Heart right ventricle (tissue), 16 donors: Measurements from ENCODE around the gene ITGAE. TPM values are rescaled to one million over a fixed set of nuclear protein-coding genes. Genes with fewer than 3 reads are reported as not detected.

ENCODE experiments used
- ATAC-seq, 8 donors: fragments of 200-7000 bp; cut with Tn5 transposase; one replicate each; pipeline ENCODE4 v1.9.1; 2020; ENCODE audit warnings: mild to moderate bottlenecking in 8 of 8, moderate library complexity in 8 of 8, moderate number of reproducible peaks in 1 of 8
- DNase-seq, 2 donors: peaks; one replicate each; pipeline ENCODE4 v3.0.0-alpha.2; 2020
- H3K27ac ChIP-seq, 10 donors: fragments of 200-600 bp; sonication (generic) in 2 of 10; one replicate each; pipeline versions ENCODE4 v1.5.0 to v1.8.0; 2020 to 2022; ENCODE audit warnings: mild to moderate bottlenecking in 3 of 10
- H3K27me3 ChIP-seq, 7 donors: fragments of 200-600 bp; one replicate each; pipeline ENCODE4 v1.8.0; 2021 to 2022; ENCODE audit warnings: mild to moderate bottlenecking in 2 of 7
- H3K36me3 ChIP-seq, 9 donors: fragments of 200-600 bp; sonication (generic) in 1 of 9; one replicate each; pipeline versions ENCODE4 v1.5.0 to v1.8.0; 2020 to 2022; ENCODE audit warnings: mild to moderate bottlenecking in 2 of 9
- H3K4me1 ChIP-seq, 9 donors: fragments of 200-600 bp; sonication (generic) in 1 of 9; one replicate each; pipeline versions ENCODE4 v1.5.0 to v1.8.0; 2020 to 2022; ENCODE audit warnings: mild to moderate bottlenecking in 4 of 9
- H3K4me3 ChIP-seq, 10 donors: fragments of 200-600 bp; sonication (generic) in 2 of 10; one replicate each; pipeline versions ENCODE4 v1.5.0 to v1.8.0; 2020 to 2022; ENCODE audit warnings: mild to moderate bottlenecking in 7 of 10, moderate library complexity in 2 of 10
- H3K9me3 ChIP-seq, 11 donors: fragments of 200-600 bp in 10 of 11; sonication (generic) in 2 of 11; one replicate each; pipeline versions ENCODE4 v1.5.0 to v1.8.0; 2013 to 2022; ENCODE audit warnings: mild to moderate bottlenecking in 2 of 11, control low read depth in 1 of 11, moderate library complexity in 1 of 11
- CTCF ChIP-seq, 9 donors: fragments of 200-600 bp; sonication (generic) in 2 of 9; IDR thresholded peaks; one replicate each; pipeline versions ENCODE4 v1.5.0 to v1.8.0; 2021 to 2022; ENCODE audit warnings: antibody characterized with exemption in 9 of 9, mild to moderate bottlenecking in 5 of 9, moderate library complexity in 1 of 9
- WGBS, 2 donors: extraction: QIAGEN DNeasy Blood & Tissue Kit; methylation state at CpG; one replicate each; pipeline ENCODE4 v1.1.7; 2013; ENCODE audit warnings: inconsistent platforms in 1 of 2; 5-methylcytosine and 5-hydroxymethylcytosine counted together
- intact Hi-C, 10 donors: fragments of 100-400 bp; cut with DNase I; formaldehyde crosslinking; loops; one replicate each; pipeline versions ENCODE4 v1.11.1 to v1.14.2; 2022
- polyA plus RNA-seq, 2 donors: library from polyadenylated mRNA; stranded (reverse); fragments of 200-250 nt; gene quantifications; one replicate each; pipeline ENCODE4 v1.2.3, GENCODE V29; 2013
- total RNA-seq, 10 donors: library from RNA; stranded (reverse); fragmentation: NEBNext Ultra II Directional in 3 of 10; extraction: Animal tissue kit (Norgen Biotek cat#: 25700) in 3 of 10; gene quantifications; one replicate each; pipeline versions ENCODE4 v1.2.1 to v1.2.4, GENCODE V29; 2021 to 2023
- donor health status: Arrhythmogenic right ventricular cardiomyopathy.
- donor health status: ischemic (EF 13 %, LVEDD 7.1; RV severe dilation, severe dysfunction).
- donor health status: healthy with polysubstance abuse.
- donor health status: DM: no; HTN: yes; CAD: no.
- donor health status: DM: no; HTN: no; CAD: no.
- donor health status: ischemic (EF 25% LVEDD 6.9; RV normal size, moderate dysfunction).
- donor health status: ischemic (EF 25% LVEDD 5.7; RV mildly dilated, moderate dysfunction).
- donor health status: healthy.
- donor health status: DM: yes; HTN: yes; CAD: no.
- donor health status: Ischemic cardiomyopathy.
- donor health status: ischemic (EF 35%, LVEDD 5.7; RV mildly dilated, moderate dysfunction).
- donor health status: nonischemic (EF 11% LVEDD 7.7; RV severe dilation, severe dysfunction).
- donor health status: DM: yes; HTN: yes; CAD: no.
- donor health status: PGD.
- donor health status: ischemic (EF 29% LVEDD 5.4; RV normal size, mild dysfunction).
- donor health status: nonischemic (EF 23%, LVEDD 6.1; RV moderate dilation, normal function).

Gene ITGAE
- total and polyA plus RNA-seq, 12 donors = 14.0 to 35.4 (median 16.8) TPM

GRCh38 chr17:3666516-3666915 is 134.5 kb downstream of the ITGAE start:
- H3K4me1 ChIP-seq = peaks cover 14 to 59% (median 42%) of the 10 kb centered on the region in 9 donors
- intact Hi-C loops = loop anchor here in 2 of 10 donors (2.0 to 10.0 kb wide), 2 partner anchors 30 to 132 kb away; partner anchors contain the start of genes CTNS (in 1 of the 2) and SHPK (in 1 of the 2)
- H3K4me3 ChIP-seq = peak overlapping the region in 9 of 10 donors; percentile 75 to 99 (median 89)
- peak overlapping the region; percentile 59 to 100 (median 98) for H3K27ac ChIP-seq
- ATAC-seq = no peak
- H3K27me3 ChIP-seq = no peaks in the 10 kb centered on the region
- peaks cover 0 to 52% (median 35%) of the 10 kb centered on the region in 9 donors for H3K36me3 ChIP-seq
- H3K9me3 ChIP-seq = no peaks in the 10 kb centered on the region
- no peak for DNase-seq
- TF ChIP-seq CTCF (IDR thresholded peaks at IDR 0.05) = no peak
- WGBS, 2 donors = 57 to 70% methylated on average over 6 of the region's 6 CpGs

GRCh38 chr17:3665834-3666233 is 135.2 kb downstream of the ITGAE start:
- H3K27me3 ChIP-seq = no peaks in the 10 kb centered on the region
- DNase-seq (peak in 1 of 2 donors; percentile 54), ATAC-seq (peak in 1 of 8 donors; percentile 4)
- intact Hi-C loops = loop anchor here in 2 of 10 donors (2.0 to 10.0 kb wide), 2 partner anchors 29 to 131 kb away; partner anchors contain the start of genes CTNS (in 1 of the 2) and SHPK (in 1 of the 2)
- peak overlapping the region in 1 of 10 donors; percentile 89 for H3K4me3 ChIP-seq
- WGBS, 2 donors = 54 to 61% methylated on average over 5 of the region's 5 CpGs
- H3K9me3 ChIP-seq = no peaks in the 10 kb centered on the region
- TF ChIP-seq CTCF (IDR thresholded peaks at IDR 0.05) = no peak
- peak overlapping the region; percentile 59 to 100 (median 98) for H3K27ac ChIP-seq
- H3K4me1 ChIP-seq = peaks cover 16 to 60% (median 42%) of the 10 kb centered on the region in 9 donors
- peaks cover 0 to 54% (median 33%) of the 10 kb centered on the region in 9 donors for H3K36me3 ChIP-seq

Other genes starting within 250 kb of the ITGAE start
- gene TRPV3, start 243.4 kb downstream of the ITGAE start, total RNA-seq = 1 to 10 TPM in 5 of 10 donors, under 1 TPM in 5; 0.17 to 1.8 (median 1.1) TPM
- 1 to 10 TPM in 1 of 2 donors, under 1 TPM in 1; 0.19 to 2.8 TPM for gene TRPV3, start 243.4 kb downstream of the ITGAE start, polyA plus RNA-seq
- 1 to 10 TPM; 2.2 to 6.5 (median 3.7) TPM for gene TRPV1, start 191.8 kb downstream of the ITGAE start, total RNA-seq
- gene TRPV1, start 191.8 kb downstream of the ITGAE start, polyA plus RNA-seq = 10 to 100 TPM in 1 of 2 donors, 1 to 10 TPM in 1; 2.1 to 12.5 TPM
- 1 to 10 TPM; 2.6 to 5.8 (median 4.2) TPM for gene SHPK, start 164.9 kb downstream of the ITGAE start, total RNA-seq
- gene SHPK, start 164.9 kb downstream of the ITGAE start, polyA plus RNA-seq = 1 to 10 TPM; 2.3 to 7.6 TPM
- gene CTNS, start 164.4 kb downstream of the ITGAE start, total RNA-seq = 10 to 100 TPM in 1 of 10 donors, 1 to 10 TPM in 9; 5.2 to 11.8 (median 8.0) TPM
- 1 to 10 TPM; 7.5 to 7.6 TPM for gene CTNS, start 164.4 kb downstream of the ITGAE start, polyA plus RNA-seq
- 100 to 1,000 TPM; 147 to 206 (median 176) TPM for gene TAX1BP3, start 132.6 kb downstream of the ITGAE start, total RNA-seq
- gene TAX1BP3, start 132.6 kb downstream of the ITGAE start, polyA plus RNA-seq = 100 to 1,000 TPM; 134 to 149 TPM
- gene EMC6, start 132.4 kb downstream of the ITGAE start, total RNA-seq = 10 to 100 TPM; 46.0 to 75.0 (median 52.7) TPM
- 100 to 1,000 TPM in 1 of 2 donors, 10 to 100 TPM in 1; 80.5 to 203 TPM for gene EMC6, start 132.4 kb downstream of the ITGAE start, polyA plus RNA-seq
- gene P2RX5, start 105.0 kb downstream of the ITGAE start, total RNA-seq = 10 to 100 TPM in 7 of 10 donors, 1 to 10 TPM in 3; 6.0 to 24.5 (median 11.9) TPM
- gene P2RX5, start 105.0 kb downstream of the ITGAE start, polyA plus RNA-seq = 10 to 100 TPM; 12.4 to 56.6 TPM
- 1 to 10 TPM in 1 of 10 donors, under 1 TPM in 9; 0.12 to 1.5 (median 0.23) TPM for gene HASPIN, start 77.3 kb downstream of the ITGAE start, total RNA-seq
- under 1 TPM in 1 of 2 donors, not detected in 1; 0.29 TPM for gene HASPIN, start 77.3 kb downstream of the ITGAE start, polyA plus RNA-seq
- gene NCBP3, start 45.1 kb upstream of the ITGAE start, total RNA-seq = 10 to 100 TPM; 14.6 to 30.9 (median 23.1) TPM
- gene NCBP3, start 45.1 kb upstream of the ITGAE start, polyA plus RNA-seq = 10 to 100 TPM in 1 of 2 donors, 1 to 10 TPM in 1; 7.3 to 20.0 TPM
- 1 to 10 TPM; 1.8 to 5.7 (median 3.7) TPM for gene CAMKK1, start 91.9 kb upstream of the ITGAE start, total RNA-seq
- gene CAMKK1, start 91.9 kb upstream of the ITGAE start, polyA plus RNA-seq = 1 to 10 TPM; 2.6 to 2.8 TPM
- 1 to 10 TPM in 4 of 10 donors, under 1 TPM in 6; 0.27 to 2.6 (median 0.49) TPM for gene P2RX1, start 115.3 kb upstream of the ITGAE start, total RNA-seq
- under 1 TPM; 0.37 to 0.99 TPM for gene P2RX1, start 115.3 kb upstream of the ITGAE start, polyA plus RNA-seq
- gene ATP2A3, start 163.2 kb upstream of the ITGAE start, total RNA-seq = 10 to 100 TPM in 1 of 10 donors, 1 to 10 TPM in 9; 4.3 to 10.2 (median 5.7) TPM
- 10 to 100 TPM; 10.2 to 11.0 TPM for gene ATP2A3, start 163.2 kb upstream of the ITGAE start, polyA plus RNA-seq